ENCODE results near the gene RNF225.

DNA sequence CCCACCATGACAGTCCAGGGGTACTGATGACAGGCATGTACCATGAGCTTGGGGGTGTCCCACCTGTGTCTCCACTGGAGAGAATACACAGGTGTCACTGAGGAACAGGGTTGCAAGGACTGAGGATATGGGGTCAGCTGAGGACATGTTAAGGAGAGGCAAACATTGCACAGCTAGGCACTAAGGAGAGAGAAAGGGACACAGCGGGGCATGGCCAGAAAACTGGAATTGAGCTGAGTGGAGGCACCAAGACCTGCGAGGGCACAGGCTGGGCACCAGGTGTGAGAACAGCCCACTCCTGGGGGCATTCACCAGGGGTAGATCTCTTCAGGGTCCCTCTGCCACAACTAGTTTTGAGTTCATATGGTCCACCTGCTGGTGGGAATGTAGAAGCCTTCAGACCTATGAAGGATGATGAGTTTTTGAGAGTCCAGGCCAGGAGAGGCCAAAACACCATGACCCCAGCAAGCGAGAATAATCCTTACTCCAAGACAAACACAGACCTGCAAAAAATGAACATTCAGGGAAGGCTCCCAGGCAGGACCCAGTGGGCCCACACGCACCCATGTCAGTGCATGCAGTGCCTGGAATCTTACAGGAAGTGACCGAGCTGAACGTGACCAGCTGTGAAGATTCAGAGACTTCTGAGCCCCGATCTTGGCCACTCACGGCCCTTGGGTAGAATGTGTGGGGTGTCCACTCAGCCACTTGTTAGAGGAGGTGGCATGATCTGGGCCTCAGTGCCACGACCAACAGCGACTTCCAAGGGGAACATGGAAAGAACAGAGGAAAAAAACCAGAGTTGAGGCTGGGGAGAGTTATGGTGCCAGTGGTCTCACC is 11.6 kb downstream of the RNF225 start:
- TF ChIP-seq, protein P1, sequence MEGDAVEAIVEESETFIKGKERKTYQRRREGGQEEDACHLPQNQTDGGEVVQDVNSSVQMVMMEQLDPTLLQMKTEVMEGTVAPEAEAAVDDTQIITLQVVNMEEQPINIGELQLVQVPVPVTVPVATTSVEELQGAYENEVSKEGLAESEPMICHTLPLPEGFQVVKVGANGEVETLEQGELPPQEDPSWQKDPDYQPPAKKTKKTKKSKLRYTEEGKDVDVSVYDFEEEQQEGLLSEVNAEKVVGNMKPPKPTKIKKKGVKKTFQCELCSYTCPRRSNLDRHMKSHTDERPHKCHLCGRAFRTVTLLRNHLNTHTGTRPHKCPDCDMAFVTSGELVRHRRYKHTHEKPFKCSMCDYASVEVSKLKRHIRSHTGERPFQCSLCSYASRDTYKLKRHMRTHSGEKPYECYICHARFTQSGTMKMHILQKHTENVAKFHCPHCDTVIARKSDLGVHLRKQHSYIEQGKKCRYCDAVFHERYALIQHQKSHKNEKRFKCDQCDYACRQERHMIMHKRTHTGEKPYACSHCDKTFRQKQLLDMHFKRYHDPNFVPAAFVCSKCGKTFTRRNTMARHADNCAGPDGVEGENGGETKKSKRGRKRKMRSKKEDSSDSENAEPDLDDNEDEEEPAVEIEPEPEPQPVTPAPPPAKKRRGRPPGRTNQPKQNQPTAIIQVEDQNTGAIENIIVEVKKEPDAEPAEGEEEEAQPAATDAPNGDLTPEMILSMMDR (IDR thresholded peaks at IDR 0.05), result no peak
- TF ChIP-seq POLR2A (IDR thresholded peaks at IDR 0.05), result no peak

All from thyroid gland (tissue), 4 donors.